ENCODE results near the gene ATG16L2.
"Not testable (repeated sequence)": the region's sequence is repeated elsewhere in the genome, so short reads cannot be mapped to it uniquely, and the experiment has no call there.

ATG16L2 gene

GRCh38 chr11:72807792-72808191 is 6.4 kb upstream of the ATG16L2 start:
- H3K27ac ChIP-seq (ENCODE audit: low read depth, low read length, poor library complexity, severe bottlenecking) = peak overlapping the region; percentile 59

GRCh38 chr11:72808331-72808798 is 5.8 kb upstream of the ATG16L2 start:
- TF ChIP-seq EZH2 (IDR thresholded peaks at IDR 0.05; ENCODE audit: borderline replicate concordance, low read length) (no peak), CTCF (IDR thresholded peaks at IDR 0.05; ENCODE audit: low read length) (no peak)
- H3K4me2 ChIP-seq (ENCODE audit: low read length) = no peak overlapping the region
- H4K20me1 ChIP-seq (ENCODE audit: insufficient read depth, low read length) = no peaks in the 10 kb centered on the region
- H3K36me3 ChIP-seq (ENCODE audit: insufficient read depth, low read length) = peaks cover 20% of the 10 kb centered on the region
- H2AFZ ChIP-seq (ENCODE audit: low read length) = no peak overlapping the region
- H3K9me3 ChIP-seq (ENCODE audit: low read length) = no peaks in the 10 kb centered on the region
- 0 out of 2 replicates have a peak, but pooled peaks cover 3% of the 10 kb centered on the region for H3F3A ChIP-seq (ENCODE audit: insufficient read depth, low read length)
- H3K79me2 ChIP-seq (ENCODE audit: insufficient read depth, low read length) = peaks cover 13% of the 10 kb centered on the region; the same call in 1 of the 2 replicates
- no peaks in the 10 kb centered on the region for H3K9me2 ChIP-seq (ENCODE audit: low read depth, low read length)
- peaks cover 24% of the 10 kb centered on the region for H3K4me1 ChIP-seq (ENCODE audit: insufficient read depth, low read length, severe bottlenecking)
- no peak overlapping the region for H3K4me3 ChIP-seq (ENCODE audit: low read depth, low read length, poor library complexity, severe bottlenecking)
- H3K27ac ChIP-seq (ENCODE audit: low read depth, low read length, poor library complexity, severe bottlenecking) = peak overlapping the region; percentile 59
- no peak overlapping the region for H3K9ac ChIP-seq (ENCODE audit: low read length)
- no peaks in the 10 kb centered on the region for H3K27me3 ChIP-seq (ENCODE audit: insufficient read depth, low read length)

More at GRCh38 chr11:72807792-72808191, 6.4 kb upstream of the ATG16L2 start:
- H4K20me1 ChIP-seq (ENCODE audit: insufficient read depth, low read length) = no peaks in the 10 kb centered on the region
- H3F3A ChIP-seq (ENCODE audit: insufficient read depth, low read length) = 0 out of 2 replicates have a peak, but pooled peaks cover 3% of the 10 kb centered on the region
- no peak overlapping the region for H3K4me2 ChIP-seq (ENCODE audit: low read length)
- H3K36me3 ChIP-seq (ENCODE audit: insufficient read depth, low read length) = peaks cover 20% of the 10 kb centered on the region
- peaks cover 20% of the 10 kb centered on the region for H3K4me1 ChIP-seq (ENCODE audit: insufficient read depth, low read length, severe bottlenecking)
- H3K4me3 ChIP-seq (ENCODE audit: low read depth, low read length, poor library complexity, severe bottlenecking) = no peak overlapping the region
- H3K27me3 ChIP-seq (ENCODE audit: insufficient read depth, low read length) = no peaks in the 10 kb centered on the region
- H3K79me2 ChIP-seq (ENCODE audit: insufficient read depth, low read length) = peaks cover 9% of the 10 kb centered on the region; the same call in 1 of the 2 replicates
- TF ChIP-seq EZH2 (IDR thresholded peaks at IDR 0.05; ENCODE audit: borderline replicate concordance, low read length) (no peak), CTCF (IDR thresholded peaks at IDR 0.05; ENCODE audit: low read length) (no peak)
- no peak overlapping the region for H3K9ac ChIP-seq (ENCODE audit: low read length)
- no peak overlapping the region for H2AFZ ChIP-seq (ENCODE audit: low read length)
- no peaks in the 10 kb centered on the region for H3K9me3 ChIP-seq (ENCODE audit: low read length)
- no peaks in the 10 kb centered on the region for H3K9me2 ChIP-seq (ENCODE audit: low read depth, low read length)

GRCh38 chr11:72811686-72812085 is 2.5 kb upstream of the ATG16L2 start:
- H3K9me2 ChIP-seq (ENCODE audit: low read depth, low read length); H3K27me3 ChIP-seq (ENCODE audit: insufficient read depth, low read length); H2AFZ ChIP-seq (ENCODE audit: low read length); H3K27ac ChIP-seq (ENCODE audit: low read depth, low read length, poor library complexity, severe bottlenecking); H3F3A ChIP-seq (ENCODE audit: insufficient read depth, low read length); H4K20me1 ChIP-seq (ENCODE audit: insufficient read depth, low read length); H3K9ac ChIP-seq (ENCODE audit: low read length); H3K9me3 ChIP-seq (ENCODE audit: low read length): not testable (repeated sequence)
- Histone ChIP-seq H3K4me2 (ENCODE audit: low read length) (peak overlapping the region; percentile 96; the same call in 1 of the 2 replicates), H3K79me2 (ENCODE audit: insufficient read depth, low read length) (peaks cover 17% of the 10 kb centered on the region; the same call in 1 of the 2 replicates), H3K36me3 (ENCODE audit: insufficient read depth, low read length) (peaks cover 20% of the 10 kb centered on the region), H3K4me1 (ENCODE audit: insufficient read depth, low read length, severe bottlenecking) (peaks cover 42% of the 10 kb centered on the region), H3K4me3 (ENCODE audit: low read depth, low read length, poor library complexity, severe bottlenecking) (peak overlapping the region; percentile 80)

GRCh38 chr11:72812604-72812966 is 1.6 kb upstream of the ATG16L2 start:
- Histone ChIP-seq H3K9ac (ENCODE audit: low read length) (peak overlapping the region; percentile 88), H3K9me3 (ENCODE audit: low read length) (no peaks in the 10 kb centered on the region), H4K20me1 (ENCODE audit: insufficient read depth, low read length) (no peaks in the 10 kb centered on the region), H2AFZ (ENCODE audit: low read length) (no peak overlapping the region), H3K27ac (ENCODE audit: low read depth, low read length, poor library complexity, severe bottlenecking) (peak overlapping the region; percentile 37), H3K36me3 (ENCODE audit: insufficient read depth, low read length) (peaks cover 19% of the 10 kb centered on the region), H3K79me2 (ENCODE audit: insufficient read depth, low read length) (peaks cover 17% of the 10 kb centered on the region; the same call in 1 of the 2 replicates), H3K9me2 (ENCODE audit: low read depth, low read length) (no peaks in the 10 kb centered on the region), H3K4me3 (ENCODE audit: low read depth, low read length, poor library complexity, severe bottlenecking) (peak overlapping the region; percentile 80), H3F3A (ENCODE audit: insufficient read depth, low read length) (no peaks in the 10 kb centered on the region), H3K4me1 (ENCODE audit: insufficient read depth, low read length, severe bottlenecking) (peaks cover 42% of the 10 kb centered on the region), H3K4me2 (ENCODE audit: low read length) (peak overlapping the region; percentile 96), H3K27me3 (ENCODE audit: insufficient read depth, low read length) (no peaks in the 10 kb centered on the region)
- TF ChIP-seq CTCF (IDR thresholded peaks at IDR 0.05; ENCODE audit: low read length) (no peak), EZH2 (IDR thresholded peaks at IDR 0.05; ENCODE audit: borderline replicate concordance, low read length) (no peak)

All from OCI-LY1 (cell line).